K562 (cell line): ENCODE measurements around the gene USP28. TPM values are rescaled to one million over a fixed set of nuclear protein-coding genes. Genes with fewer than 3 reads are reported as not detected.

Experiments used
- ATAC-seq: fragments of 200-7000 bp; cut with Tn5 transposase; 3 replicates; pipeline ENCODE4 v1.9.1; 2020; ENCODE audit warnings: moderate library complexity
- BruUV-seq: library from RNA; stranded (reverse); fragments of 400-500 nt; replicated peaks from 2 replicates; lab custom pipeline; 2021; lab: Mats Ljungman, UMichigan
- CTCF ChIA-PET: fragments of 300-600 bp; formaldehyde crosslinking; extraction: SDS; loops from one replicate; lab custom pipeline; 2021; ENCODE audit warnings: low intra/inter-chr PET ratio; lab: Yijun Ruan, JAX
- POLR2A ChIA-PET: fragments of 300-600, 350-650 bp; sonication (Branson Sonifier 250); formaldehyde crosslinking; extraction: SDS; loops from one replicate; lab custom pipeline; 2021; ENCODE audit warnings: antibody characterized with exemption, inconsistent platforms; lab: Yijun Ruan, JAX
- DNase-seq, 4 experiments: peaks; one replicate each; pipeline versions ENCODE4 v3.0.0 to v3.0.0-alpha.2; 2011 to 2018; ENCODE audit warnings: low spot score in 3 of 4, mixed read lengths in 3 of 4; ENCODE audit errors: extremely low read depth in 1 of 4
- FAIRE-seq: peaks from 2 replicates; lab custom pipeline; 2011; peaks lifted over from hg19 to GRCh38; lab: Jason Lieb, UNC
- H2AFZ ChIP-seq: 2 replicates; pipeline ENCODE4 v1.6.0; 2011; ENCODE audit warnings: low read depth, low read length, control low read depth, inconsistent platforms
- H3K27ac ChIP-seq: fragments of 200-600 bp; 3 replicates; pipeline ENCODE4 v1.8.0; 2011; ENCODE audit warnings: low read depth, mild to moderate bottlenecking, control low read depth, inconsistent platforms, low read length, moderate library complexity, mixed read lengths; ENCODE audit errors: extremely low read depth
- H3K27me3 ChIP-seq, 2 experiments: fragments of 300-600 bp in 1 of 2; 2 replicates in 1 of 2; 3 replicates in 1 of 2; pipeline versions ENCODE4 v1.6.0 to v1.8.0; 2011; ENCODE audit warnings: inconsistent platforms in 2 of 2, low read length in 2 of 2, mild to moderate bottlenecking in 1 of 2, mixed read lengths in 1 of 2, moderate library complexity in 1 of 2; ENCODE audit not compliant: control insufficient read depth in 2 of 2, insufficient read depth in 2 of 2
- H3K36me3 ChIP-seq: fragments of 300-600 bp; 3 replicates; pipeline ENCODE4 v1.8.0; 2011; ENCODE audit warnings: mild to moderate bottlenecking, low read length, inconsistent platforms; ENCODE audit not compliant: control insufficient read depth, insufficient read depth
- H3K4me1 ChIP-seq, 2 experiments: fragments of 200-600 bp in 1 of 2; replicated peaks in 1 of 2; 2 replicates in 1 of 2; 3 replicates in 1 of 2; pipeline versions ENCODE4 v1.5.1 to v1.8.0; 2011; ENCODE audit warnings: inconsistent platforms in 2 of 2, low read length in 2 of 2, mild to moderate bottlenecking in 1 of 2, mixed read lengths in 1 of 2, moderate library complexity in 1 of 2; ENCODE audit not compliant: control insufficient read depth in 2 of 2, insufficient read depth in 2 of 2
- H3K4me2 ChIP-seq: 2 replicates; pipeline ENCODE4 v1.6.1; 2011; ENCODE audit warnings: low read length, control low read depth, inconsistent platforms, mixed read lengths; ENCODE audit not compliant: insufficient read depth
- H3K4me3 ChIP-seq: fragments of 200-600 bp; sonication (generic), shearing (Covaris generic); 2 replicates; pipeline ENCODE4 v1.5.1; 2016; ENCODE audit warnings: control low read depth, inconsistent platforms
- H3K79me2 ChIP-seq: fragments of 200-600 bp; 3 replicates; pipeline ENCODE4 v1.8.0; 2011; ENCODE audit warnings: low read length, inconsistent platforms; ENCODE audit not compliant: control insufficient read depth, insufficient read depth
- H3K9ac ChIP-seq, 2 experiments: 2 replicates each; pipeline versions ENCODE4 v1.6.0 to v1.6.1; 2011; ENCODE audit warnings: low read depth in 2 of 2, low read length in 2 of 2, control low read depth in 1 of 2, inconsistent platforms in 1 of 2, mild to moderate bottlenecking in 1 of 2, mixed read lengths in 1 of 2; ENCODE audit not compliant: insufficient read depth in 1 of 2
- H3K9me1 ChIP-seq: one replicate; pipeline ENCODE4 v1.6.0; 2011; ENCODE audit warnings: inconsistent platforms, mild to moderate bottlenecking, low read length, moderate library complexity; ENCODE audit not compliant: control insufficient read depth, insufficient read depth
- H3K9me3 ChIP-seq: replicated peaks from 2 replicates; pipeline ENCODE4 v1.5.1; 2011; ENCODE audit warnings: low read depth, low read length, inconsistent platforms; ENCODE audit not compliant: control insufficient read depth, insufficient read depth
- H4K20me1 ChIP-seq: replicated peaks from 2 replicates; pipeline ENCODE4 v1.6.1; 2011; ENCODE audit warnings: low read length, inconsistent platforms, mixed read lengths; ENCODE audit not compliant: control insufficient read depth, insufficient read depth
- WGBS: fragments of 100-300 bp; shearing (Covaris generic); methylation state at CpG from one replicate; pipeline ENCODE4 v1.1.6; 2016; ENCODE audit warnings: low coverage, mixed read lengths; ENCODE audit not compliant: insufficient coverage; ENCODE audit errors: missing lambda C conversion rate; 5-methylcytosine and 5-hydroxymethylcytosine counted together
- in situ Hi-C: fragments of 300-500 bp; cut with MboI; formaldehyde crosslinking; loops from 4 replicates; pipeline ENCODE4 v1.15.0; 2018; ENCODE audit warnings: inconsistent platforms, mixed read lengths
- intact Hi-C: fragments of 100-400 bp; cut with micrococcal nuclease; formaldehyde crosslinking; loops from 2 replicates; pipeline ENCODE4 v1.14.2; 2022
- polyA plus RNA-seq, 8 experiments: library from polyadenylated mRNA; depleted of rRNA in 4 of 8; stranded (reverse) in 5 of 8; unstranded in 3 of 8; fragments of >200 nt; fragmentation: Nextera tagmentation in 2 of 8; fragmentation: Illumina TruSeq in 1 of 8; extraction: Ambion mirVana in 2 of 8; extraction: Trizol in 1 of 8; gene quantifications; 2 replicates each; pipeline versions ENCODE4 v1.2.1 to v1.2.3, GENCODE V29; 2011 to 2014; ENCODE audit warnings: inconsistent platforms in 1 of 8, missing spikeins in 1 of 8
- total RNA-seq, 7 experiments: library from RNA; depleted of rRNA in 6 of 7; stranded (reverse); fragments of >200 nt in 6 of 7; fragmentation: Illumina TruSeq in 2 of 7; extraction: Trizol in 2 of 7; gene quantifications; 2 replicates each; pipeline versions ENCODE4 v1.2.1 to v1.2.3, GENCODE V29; 2011 to 2021; ENCODE audit warnings: low replicate concordance in 1 of 7
- TF ChIP-seq, protein P1 (sequence below): sonication (generic); formaldehyde crosslinking; IDR thresholded peaks from 2 replicates; pipeline ENCODE4 v1.8.1; 2023; ENCODE audit warnings: mild to moderate bottlenecking, missing genetic modification reagents
- TF ChIP-seq, protein P2 (sequence below): sonication (generic); formaldehyde crosslinking; IDR thresholded peaks from 2 replicates; pipeline ENCODE4 v1.8.1; 2023; ENCODE audit warnings: mild to moderate bottlenecking, missing genetic modification reagents
- TF ChIP-seq, protein P3 (sequence below), 2 experiments: fragments of 450-650 bp; IDR thresholded peaks; 2 replicates each; pipeline ENCODE4 v1.6.1; 2016

Gene USP28
- total and polyA plus RNA-seq, 9 of the 15 experiments (the other 6 are each of a cell fraction or from before 2014, with no cell fraction given): 3.7 to 42.7 (median 20.3) TPM

DNA sequence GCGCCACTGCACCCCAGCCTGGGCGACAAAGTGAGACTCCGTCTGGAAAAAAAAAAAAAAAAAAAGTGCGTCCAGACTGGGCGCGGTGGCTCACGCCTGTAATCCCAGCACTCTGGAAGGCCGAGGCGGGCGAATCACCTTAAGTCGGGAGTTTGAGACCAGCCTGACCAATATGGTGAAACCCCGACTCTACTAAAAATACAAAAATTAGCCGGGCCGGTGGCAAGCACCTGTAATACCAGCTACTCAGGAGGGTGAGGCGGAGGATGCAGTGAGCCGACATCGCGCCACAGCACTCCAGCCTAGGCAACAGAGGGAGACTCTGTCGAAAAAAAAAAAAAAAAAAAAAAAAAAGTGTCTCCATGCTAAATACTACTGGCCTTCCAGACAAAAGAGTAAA is 1.3 kb downstream of the USP28 start:
- no peak for FAIRE-seq
- CTCF ChIA-PET: no interaction called here
- TF ChIP-seq, protein P1, sequence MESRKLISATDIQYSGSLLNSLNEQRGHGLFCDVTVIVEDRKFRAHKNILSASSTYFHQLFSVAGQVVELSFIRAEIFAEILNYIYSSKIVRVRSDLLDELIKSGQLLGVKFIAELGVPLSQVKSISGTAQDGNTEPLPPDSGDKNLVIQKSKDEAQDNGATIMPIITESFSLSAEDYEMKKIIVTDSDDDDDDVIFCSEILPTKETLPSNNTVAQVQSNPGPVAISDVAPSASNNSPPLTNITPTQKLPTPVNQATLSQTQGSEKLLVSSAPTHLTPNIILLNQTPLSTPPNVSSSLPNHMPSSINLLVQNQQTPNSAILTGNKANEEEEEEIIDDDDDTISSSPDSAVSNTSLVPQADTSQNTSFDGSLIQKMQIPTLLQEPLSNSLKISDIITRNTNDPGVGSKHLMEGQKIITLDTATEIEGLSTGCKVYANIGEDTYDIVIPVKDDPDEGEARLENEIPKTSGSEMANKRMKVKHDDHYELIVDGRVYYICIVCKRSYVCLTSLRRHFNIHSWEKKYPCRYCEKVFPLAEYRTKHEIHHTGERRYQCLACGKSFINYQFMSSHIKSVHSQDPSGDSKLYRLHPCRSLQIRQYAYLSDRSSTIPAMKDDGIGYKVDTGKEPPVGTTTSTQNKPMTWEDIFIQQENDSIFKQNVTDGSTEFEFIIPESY (CRISPR knock-in tag): peak; percentile 88
- TF ChIP-seq, protein P2, sequence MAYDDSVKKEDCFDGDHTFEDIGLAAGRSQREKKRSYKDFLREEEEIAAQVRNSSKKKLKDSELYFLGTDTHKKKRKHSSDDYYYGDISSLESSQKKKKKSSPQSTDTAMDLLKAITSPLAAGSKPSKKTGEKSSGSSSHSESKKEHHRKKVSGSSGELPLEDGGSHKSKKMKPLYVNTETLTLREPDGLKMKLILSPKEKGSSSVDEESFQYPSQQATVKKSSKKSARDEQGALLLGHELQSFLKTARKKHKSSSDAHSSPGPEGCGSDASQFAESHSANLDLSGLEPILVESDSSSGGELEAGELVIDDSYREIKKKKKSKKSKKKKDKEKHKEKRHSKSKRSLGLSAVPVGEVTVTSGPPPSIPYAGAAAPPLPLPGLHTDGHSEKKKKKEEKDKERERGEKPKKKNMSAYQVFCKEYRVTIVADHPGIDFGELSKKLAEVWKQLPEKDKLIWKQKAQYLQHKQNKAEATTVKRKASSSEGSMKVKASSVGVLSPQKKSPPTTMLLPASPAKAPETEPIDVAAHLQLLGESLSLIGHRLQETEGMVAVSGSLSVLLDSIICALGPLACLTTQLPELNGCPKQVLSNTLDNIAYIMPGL (CRISPR knock-in tag): no peak
- TF ChIP-seq, protein P3, sequence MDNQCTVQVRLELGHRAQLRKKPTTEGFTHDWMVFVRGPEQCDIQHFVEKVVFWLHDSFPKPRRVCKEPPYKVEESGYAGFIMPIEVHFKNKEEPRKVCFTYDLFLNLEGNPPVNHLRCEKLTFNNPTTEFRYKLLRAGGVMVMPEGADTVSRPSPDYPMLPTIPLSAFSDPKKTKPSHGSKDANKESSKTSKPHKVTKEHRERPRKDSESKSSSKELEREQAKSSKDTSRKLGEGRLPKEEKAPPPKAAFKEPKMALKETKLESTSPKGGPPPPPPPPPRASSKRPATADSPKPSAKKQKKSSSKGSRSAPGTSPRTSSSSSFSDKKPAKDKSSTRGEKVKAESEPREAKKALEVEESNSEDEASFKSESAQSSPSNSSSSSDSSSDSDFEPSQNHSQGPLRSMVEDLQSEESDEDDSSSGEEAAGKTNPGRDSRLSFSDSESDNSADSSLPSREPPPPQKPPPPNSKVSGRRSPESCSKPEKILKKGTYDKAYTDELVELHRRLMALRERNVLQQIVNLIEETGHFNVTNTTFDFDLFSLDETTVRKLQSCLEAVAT (IDR thresholded peaks at IDR 0.05): peak in 1 of 2 experiments; percentile 70; a peak in 1 of 4 replicates
- Histone ChIP-seq H3K36me3 (peaks cover 3% of the 10 kb centered on the region; the same call in 2 of the 3 replicates), H3K9ac (no peak overlapping the region), H3K4me3 (peak overlapping the region; percentile 77), H3K27ac (no peak overlapping the region), H3K27me3 (no peaks in the 10 kb centered on the region), H3K4me2 (peak overlapping the region; percentile 82; the same call in 1 of the 2 replicates), H2AFZ (no peak overlapping the region), H4K20me1 (peaks cover 4% of the 10 kb centered on the region; the same call in 1 of the 2 replicates), H3K4me1 (peaks cover 18 to 21% of the 10 kb centered on the region in 2 experiments), H3K9me1 (no peaks in the 10 kb centered on the region), H3K79me2 (peaks cover 27% of the 10 kb centered on the region), H3K9me3 (no peaks in the 10 kb centered on the region)
- WGBS: 89% methylated on average over 6 of the region's 19 CpGs
- BruUV-seq: no TSS peak
- no peak for DNase-seq
- ATAC-seq: no peak
- POLR2A ChIA-PET: interaction anchor here (0.9 kb wide), 1 partner anchor 10 kb away, joined by 3 read pairs; no protein-coding TSS in a partner anchor
- intact Hi-C loops (no loop called here), in situ Hi-C loops (no loop called here)
